OCI-LY7 (cell line): ENCODE results near the gene CD93.

ENCODE experiments used
- CTCF ChIP-seq: fragments of 200-600 bp; sonication (generic); conservative IDR thresholded peaks from 2 replicates; pipeline ENCODE4 v1.5.1; 2014; ENCODE audit warnings: mild to moderate bottlenecking, antibody characterized with exemption, low read length, moderate library complexity, mixed read lengths
- EZH2phosphoT487 ChIP-seq: fragments of 200-600 bp; sonication (generic); IDR thresholded peaks from 2 replicates; pipeline ENCODE4 v1.6.1; 2018; ENCODE audit warnings: low read depth, borderline replicate concordance, mild to moderate bottlenecking, mixed run types, antibody characterized with exemption, low read length, moderate library complexity, mixed read lengths

DNA sequence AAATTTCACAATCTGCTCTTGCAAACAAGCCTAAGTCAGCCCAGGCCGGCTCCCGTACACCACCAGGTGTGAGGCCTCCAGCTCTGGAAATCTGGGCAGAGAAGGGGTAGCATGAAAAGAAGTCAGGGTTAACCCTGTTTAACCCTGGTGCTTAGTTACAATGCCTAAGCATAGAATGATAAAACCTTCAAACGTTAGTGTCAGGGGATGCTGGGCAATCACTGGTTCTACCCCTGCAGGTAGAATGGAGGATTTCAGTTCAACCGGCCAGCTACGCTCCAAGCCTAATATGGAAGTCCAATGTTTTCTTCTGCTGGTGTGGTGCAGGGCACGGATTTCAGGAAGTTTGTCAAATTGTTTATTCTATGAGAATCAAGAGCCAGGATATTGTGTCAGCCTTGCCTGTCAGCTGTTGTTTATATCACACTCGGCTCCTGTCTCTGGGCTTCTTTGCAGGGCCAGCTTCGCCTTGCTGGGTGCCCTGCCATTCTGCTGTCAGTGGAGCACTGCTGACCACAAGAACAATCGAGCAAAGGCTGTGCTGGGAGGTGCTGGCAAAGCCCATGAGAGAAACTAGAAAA, 20.2 kb upstream of the CD93 start:
- TF ChIP-seq CTCF (no peak), EZH2phosphoT487 (no peak)
